HepG2 (cell line): ENCODE data around the gene DPY30. TPM values are rescaled to one million over a fixed set of nuclear protein-coding genes. Genes with fewer than 3 reads are reported as not detected.

ENCODE experiments used
- ADNP ChIP-seq: sonication (generic); formaldehyde crosslinking; IDR thresholded peaks from 2 replicates; pipeline ENCODE4 v1.4.0; 2020; ENCODE audit warnings: missing genetic modification reagents
- BHLHE40 ChIP-seq: IDR thresholded peaks from 2 replicates; pipeline ENCODE4 v1.6.1; 2011; ENCODE audit warnings: low read length, improper control_type of control experiment
- CHD4 ChIP-seq: fragments of 200-600 bp; sonication (generic); IDR thresholded peaks from 2 replicates; pipeline ENCODE4 v1.7.0; 2017; ENCODE audit warnings: mild to moderate bottlenecking, low read length, borderline replicate concordance
- CREB3 ChIP-seq: sonication (generic); formaldehyde crosslinking; IDR thresholded peaks from 2 replicates; pipeline ENCODE4 v1.5.0; 2020; ENCODE audit warnings: missing genetic modification reagents
- GRHL1 ChIP-seq: sonication (generic); formaldehyde crosslinking; conservative IDR thresholded peaks from 2 replicates; pipeline ENCODE4 v1.8.0; 2022; ENCODE audit warnings: missing genetic modification reagents
- GTF3A ChIP-seq: sonication (generic); formaldehyde crosslinking; conservative IDR thresholded peaks from 2 replicates; pipeline ENCODE4 v1.4.0; 2020; ENCODE audit warnings: mild to moderate bottlenecking, missing genetic modification reagents
- HES4 ChIP-seq: sonication (generic); formaldehyde crosslinking; IDR thresholded peaks from 2 replicates; pipeline ENCODE4 v1.9.0; 2021; ENCODE audit warnings: mild to moderate bottlenecking, missing genetic modification reagents, borderline replicate concordance
- KDM6A ChIP-seq: IDR thresholded peaks from 2 replicates; pipeline ENCODE4 v1.6.1; 2016; ENCODE audit warnings: low read depth
- LCORL ChIP-seq, 2 experiments: fragments of 450-650 bp in 1 of 2; sonication (generic) in 1 of 2; formaldehyde crosslinking in 1 of 2; IDR thresholded peaks; 2 replicates each; pipeline versions ENCODE4 v1.5.0 to v1.6.1; 2017 to 2020; ENCODE audit warnings: antibody characterized with exemption in 1 of 2, missing genetic modification reagents in 1 of 2
- MED8 ChIP-seq: sonication (generic); formaldehyde crosslinking; IDR thresholded peaks from 2 replicates; pipeline ENCODE4 v1.8.1; 2023; ENCODE audit warnings: mild to moderate bottlenecking, missing genetic modification reagents; ENCODE audit not compliant: insufficient replicate concordance
- MYNN ChIP-seq: sonication (generic); formaldehyde crosslinking; IDR thresholded peaks from 2 replicates; pipeline ENCODE4 v1.4.0; 2020; ENCODE audit warnings: mild to moderate bottlenecking, low read depth, missing genetic modification reagents
- PAF1 ChIP-seq: IDR thresholded peaks from 2 replicates; pipeline ENCODE4 v1.6.1; 2016; ENCODE audit warnings: missing genetic modification reagents, missing compliant biosample characterization
- PRMT3 ChIP-seq: sonication (generic); formaldehyde crosslinking; IDR thresholded peaks from 2 replicates; pipeline ENCODE4 v1.8.1; 2022; ENCODE audit warnings: low read depth, mild to moderate bottlenecking, moderate library complexity, missing genetic modification reagents, borderline replicate concordance
- RFX1 ChIP-seq: fragments of 450-650 bp; IDR thresholded peaks from 2 replicates; pipeline ENCODE4 v1.6.1; 2017
- SETDB1 ChIP-seq: sonication (generic); formaldehyde crosslinking; IDR thresholded peaks from 2 replicates; pipeline ENCODE4 v1.5.1; 2020; ENCODE audit warnings: missing genetic modification reagents, mild to moderate bottlenecking, borderline replicate concordance
- ZNF3 ChIP-seq: IDR thresholded peaks from 2 replicates; pipeline ENCODE4 v1.7.0; 2017; ENCODE audit warnings: inconsistent platforms
- ZNF543 ChIP-seq: sonication (generic); formaldehyde crosslinking; IDR thresholded peaks from 2 replicates; pipeline ENCODE4 v1.4.0; 2020; ENCODE audit warnings: mild to moderate bottlenecking, missing genetic modification reagents
- ZNF619 ChIP-seq: sonication (generic); formaldehyde crosslinking; IDR thresholded peaks from 2 replicates; pipeline ENCODE4 v1.4.0; 2020; ENCODE audit warnings: mild to moderate bottlenecking, missing genetic modification reagents
- ZNF678 ChIP-seq: sonication (generic); formaldehyde crosslinking; IDR thresholded peaks from 2 replicates; pipeline ENCODE4 v1.4.0; 2020; ENCODE audit warnings: mild to moderate bottlenecking, missing genetic modification reagents
- ZNF691 ChIP-seq: sonication (generic); formaldehyde crosslinking; IDR thresholded peaks from 2 replicates; pipeline ENCODE4 v1.4.0; 2020; ENCODE audit warnings: missing genetic modification reagents, low read depth, mild to moderate bottlenecking, borderline replicate concordance
- ZNF768 ChIP-seq: sonication (generic); formaldehyde crosslinking; IDR thresholded peaks from 2 replicates; pipeline ENCODE4 v1.4.0; 2020; ENCODE audit warnings: missing genetic modification reagents
- ZNF775 ChIP-seq: sonication (generic); formaldehyde crosslinking; IDR thresholded peaks from 2 replicates; pipeline ENCODE4 v1.4.0; 2020; ENCODE audit warnings: missing genetic modification reagents, mild to moderate bottlenecking, moderate library complexity, borderline replicate concordance
- ZNF816 ChIP-seq: sonication (generic); formaldehyde crosslinking; IDR thresholded peaks from 2 replicates; pipeline ENCODE4 v1.8.0; 2022; ENCODE audit warnings: missing genetic modification reagents, mild to moderate bottlenecking, borderline replicate concordance
- polyA plus RNA-seq, 8 experiments: library from polyadenylated mRNA; depleted of rRNA in 3 of 8; stranded (reverse) in 7 of 8; unstranded in 1 of 8; fragments of >200 nt; fragmentation: Illumina TruSeq in 4 of 8; extraction: Trizol in 4 of 8; gene quantifications; 2 replicates each; pipeline versions ENCODE4 v1.2.1 to v1.2.3, GENCODE V29; 2011 to 2016; ENCODE audit warnings: low read depth in 4 of 8, missing spikeins in 1 of 8, mixed read lengths in 1 of 8; ENCODE audit not compliant: insufficient read depth in 1 of 8
- total RNA-seq, 5 experiments: library from RNA; depleted of rRNA; stranded (reverse); fragments of >200 nt; fragmentation: Illumina TruSeq; extraction: Trizol; gene quantifications; 2 replicates each; pipeline ENCODE4 v1.2.3, GENCODE V29; 2016; ENCODE audit warnings: low read depth in 1 of 5
- TF ChIP-seq, protein P1 (sequence below): sonication (generic); formaldehyde crosslinking; IDR thresholded peaks from 2 replicates; pipeline ENCODE4 v1.8.0; 2022; ENCODE audit warnings: missing genetic modification reagents, low read depth, mild to moderate bottlenecking, borderline replicate concordance
- TF ChIP-seq, protein P2 (sequence below): sonication (generic); formaldehyde crosslinking; IDR thresholded peaks from 2 replicates; pipeline ENCODE4 v1.5.1; 2020; ENCODE audit warnings: missing genetic modification reagents, mild to moderate bottlenecking, borderline replicate concordance

The DPY30 gene
- total and polyA plus RNA-seq, 2 of the 13 experiments (the other 11 are each of a cell fraction or from before 2014, with no cell fraction given) = 98.1 to 118 TPM

DNA sequence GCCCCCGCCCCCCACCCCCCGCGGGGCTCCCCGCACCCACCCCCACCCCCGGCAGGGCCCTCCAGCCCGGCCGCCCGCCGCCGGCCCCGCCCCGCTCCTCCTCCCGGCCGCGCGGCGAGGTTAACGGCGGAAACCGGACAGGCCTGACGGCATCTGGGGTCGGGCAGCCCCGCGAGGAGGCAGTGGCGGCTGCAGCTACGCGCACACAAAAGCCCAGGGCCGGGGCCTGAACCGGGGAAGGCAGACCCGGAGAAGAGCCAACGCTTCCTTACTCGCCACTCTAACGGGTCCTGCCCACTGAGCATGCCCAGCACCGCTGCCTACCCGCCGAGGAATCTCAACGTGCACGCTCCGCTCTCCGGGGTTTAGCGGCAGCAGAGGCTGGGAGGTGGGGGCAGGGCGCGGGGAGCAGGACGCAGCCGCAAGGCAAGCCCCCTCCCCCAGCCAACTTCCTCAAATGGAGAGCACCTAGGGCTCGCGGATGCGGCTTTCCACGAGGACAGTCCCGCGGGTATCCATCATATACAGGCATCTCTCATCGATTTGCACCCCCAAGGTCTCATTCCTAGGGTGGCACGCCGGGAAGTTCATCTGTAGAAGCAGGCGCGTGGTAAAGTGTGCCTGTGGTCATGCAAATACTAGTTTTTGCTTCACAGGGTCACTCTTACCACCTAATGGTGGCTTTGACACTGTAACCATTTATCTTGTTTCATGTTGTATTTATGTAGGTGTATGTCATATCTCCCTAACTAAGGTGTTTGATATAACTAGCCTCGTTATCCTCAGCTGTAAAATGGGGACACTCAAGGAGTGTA lies 28.7 kb downstream of the DPY30 start, which contains the start of gene MEMO1 (continued):
- TF ChIP-seq ZNF691 (CRISPR knock-in tag) = peak; percentile 89; the same call in 1 of the 2 replicates
- no peak; the same call in 1 of the 2 replicates for TF ChIP-seq ZNF3 (CRISPR knock-in tag)
- 0 out of 2 replicates have a peak, but pooled peaks have one; percentile 33 for TF ChIP-seq ZNF775 (CRISPR knock-in tag)
- TF ChIP-seq KDM6A = peak; percentile 68; the same call in 1 of the 2 replicates
- TF ChIP-seq ZNF543 (CRISPR knock-in tag) = peak; percentile 94
- TF ChIP-seq, protein P1, sequence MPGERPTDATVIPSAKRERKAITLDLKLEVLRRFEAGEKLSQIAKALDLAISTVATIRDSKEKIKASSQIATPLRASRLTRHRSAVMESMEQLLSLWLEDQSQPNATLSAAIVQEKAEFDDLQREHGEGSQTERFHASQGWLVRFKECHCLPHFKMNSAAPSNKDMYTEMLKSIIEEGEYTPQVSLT (CRISPR knock-in tag) = no peak
- peak; percentile 84; the same call in 1 of the 2 replicates for TF ChIP-seq ZNF816 (CRISPR knock-in tag)
- TF ChIP-seq HES4 = peak; percentile 85; the same call in 1 of the 2 replicates
- no peak for TF ChIP-seq LCORL (IDR thresholded peaks at IDR 0.05)
- peak; percentile 93 for TF ChIP-seq LCORL (CRISPR knock-in tag; IDR thresholded peaks at IDR 0.05)
- TF ChIP-seq CHD4 = no peak; the same call in 1 of the 2 replicates
- no peak for TF ChIP-seq CREB3
- peak; percentile 80 for TF ChIP-seq ZNF768 (CRISPR knock-in tag)
- TF ChIP-seq ZNF619 = peak; percentile 89; the same call in 1 of the 2 replicates
- TF ChIP-seq GRHL1 (CRISPR knock-in tag) = no peak
- peak; percentile 97 for TF ChIP-seq GTF3A (CRISPR knock-in tag)
- TF ChIP-seq BHLHE40 = peak; percentile 52
- TF ChIP-seq RFX1 = no peak
- TF ChIP-seq ADNP (CRISPR knock-in tag) = no peak
- TF ChIP-seq SETDB1 = no peak
- TF ChIP-seq MED8 (CRISPR knock-in tag) = peak; percentile 95
- peak; percentile 87 for TF ChIP-seq MYNN (CRISPR knock-in tag)
- peak; percentile 63; the same call in 1 of the 2 replicates for TF ChIP-seq PAF1
- TF ChIP-seq, protein P2, sequence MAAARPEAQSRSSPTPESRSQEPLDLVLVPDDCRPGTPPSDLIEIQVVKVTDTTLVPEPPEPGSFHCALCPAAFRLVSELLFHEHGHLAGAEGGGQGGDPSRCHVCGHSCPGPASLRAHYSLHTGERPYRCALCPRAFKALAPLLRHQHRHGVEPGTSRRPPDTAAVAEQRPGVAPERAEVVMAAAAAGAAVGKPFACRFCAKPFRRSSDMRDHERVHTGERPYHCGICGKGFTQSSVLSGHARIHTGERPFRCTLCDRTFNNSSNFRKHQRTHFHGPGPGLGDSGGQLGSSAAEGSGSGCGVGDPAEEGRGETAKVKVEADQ = peak; percentile 89; the same call in 1 of the 2 replicates
- no peak for TF ChIP-seq ZNF678 (CRISPR knock-in tag)
- no peak for TF ChIP-seq PRMT3
